ENCODE results near the gene OR2AE1. TPM values are rescaled to one million over a fixed set of nuclear protein-coding genes. Genes with fewer than 3 reads are reported as not detected.
"Not testable (repeated sequence)": the region's sequence is repeated elsewhere in the genome, so short reads cannot be mapped to it uniquely, and the experiment has no call there.

Gene OR2AE1
- total RNA-seq, 3 donors from 2014 or later: 0.24 TPM; not detected in 2

- not testable (repeated sequence) for ATAC-seq; H3K9me3 Mint-ChIP-seq; H3K27me3 Mint-ChIP-seq (ENCODE audit: low read depth); H3K4me1 Mint-ChIP-seq (ENCODE audit: low read depth); H3K4me3 Mint-ChIP-seq; DNase-seq
- H3K36me3 Mint-ChIP-seq (ENCODE audit: insufficient read depth): peaks cover 40% of the 10 kb centered on the region
These were observed 13.5 kb upstream of the OR2AE1 start for GRCh38 chr7:99890348-99890747.

GRCh38 chr7:99888366-99888765, 11.5 kb upstream of the OR2AE1 start:
- not testable (repeated sequence) for H3K9me3 Mint-ChIP-seq; ATAC-seq; DNase-seq; H3K4me3 Mint-ChIP-seq; H3K27me3 Mint-ChIP-seq (ENCODE audit: low read depth); H3K4me1 Mint-ChIP-seq (ENCODE audit: low read depth)
- H3K36me3 Mint-ChIP-seq (ENCODE audit: insufficient read depth): peaks cover 43% of the 10 kb centered on the region

GRCh38 chr7:99881370-99881769, 4.5 kb upstream of the OR2AE1 start:
- H3K9me3 Mint-ChIP-seq: peaks cover 6% of the 10 kb centered on the region
- H3K27me3 Mint-ChIP-seq (ENCODE audit: low read depth): no peaks in the 10 kb centered on the region
- H3K36me3 Mint-ChIP-seq (ENCODE audit: insufficient read depth): peaks cover 12% of the 10 kb centered on the region
- DNase-seq (no peak), ATAC-seq (no peak)
- no peaks in the 10 kb centered on the region for H3K4me1 Mint-ChIP-seq (ENCODE audit: low read depth)
- H3K4me3 Mint-ChIP-seq: no peak overlapping the region

GRCh38 chr7:99876491-99876890, 342 bp downstream of the OR2AE1 start:
- H3K36me3 Mint-ChIP-seq (ENCODE audit: insufficient read depth): peaks cover 15% of the 10 kb centered on the region
- H3K9me3 Mint-ChIP-seq: no peaks in the 10 kb centered on the region
- ATAC-seq: no peak
- H3K4me3 Mint-ChIP-seq: no peak overlapping the region
- no peak for DNase-seq
- peaks cover 3% of the 10 kb centered on the region for H3K27me3 Mint-ChIP-seq (ENCODE audit: low read depth)
- no peaks in the 10 kb centered on the region for H3K4me1 Mint-ChIP-seq (ENCODE audit: low read depth)

- Mint-ChIP-seq H3K9me3 (peaks cover 5% of the 10 kb centered on the region), H3K36me3 (ENCODE audit: insufficient read depth) (peaks cover 4% of the 10 kb centered on the region), H3K4me3 (no peak overlapping the region), H3K4me1 (ENCODE audit: low read depth) (no peaks in the 10 kb centered on the region), H3K27me3 (ENCODE audit: low read depth) (peaks cover 13% of the 10 kb centered on the region)
- no peak for DNase-seq
- no peak for ATAC-seq
These were observed 8.6 kb downstream of the OR2AE1 start for GRCh38 chr7:99868246-99868645.

- not testable (repeated sequence) for ATAC-seq; H3K36me3 Mint-ChIP-seq (ENCODE audit: insufficient read depth); H3K9me3 Mint-ChIP-seq; DNase-seq; H3K4me3 Mint-ChIP-seq; H3K4me1 Mint-ChIP-seq (ENCODE audit: low read depth)
- peaks cover 15% of the 10 kb centered on the region for H3K27me3 Mint-ChIP-seq (ENCODE audit: low read depth)
These were observed 9.4 kb downstream of the OR2AE1 start for GRCh38 chr7:99867477-99867876.

GRCh38 chr7:99863847-99864440, 12.9 kb downstream of the OR2AE1 start:
- no peak overlapping the region for H3K4me3 Mint-ChIP-seq
- peaks cover 5% of the 10 kb centered on the region for H3K9me3 Mint-ChIP-seq
- no peak for ATAC-seq
- H3K27me3 Mint-ChIP-seq (ENCODE audit: low read depth): peaks cover 15% of the 10 kb centered on the region
- H3K36me3 Mint-ChIP-seq (ENCODE audit: insufficient read depth): no peaks in the 10 kb centered on the region
- no peak for DNase-seq
- no peaks in the 10 kb centered on the region for H3K4me1 Mint-ChIP-seq (ENCODE audit: low read depth)

- DNase-seq (no peak), ATAC-seq (no peak)
- no peaks in the 10 kb centered on the region for H3K36me3 Mint-ChIP-seq (ENCODE audit: insufficient read depth)
- H3K27me3 Mint-ChIP-seq (ENCODE audit: low read depth): peaks cover 4% of the 10 kb centered on the region
- no peak overlapping the region for H3K4me3 Mint-ChIP-seq
- no peaks in the 10 kb centered on the region for H3K9me3 Mint-ChIP-seq
- no peaks in the 10 kb centered on the region for H3K4me1 Mint-ChIP-seq (ENCODE audit: low read depth)
These were observed 16.3 kb downstream of the OR2AE1 start for GRCh38 chr7:99860281-99861127.

- H3K4me1 Mint-ChIP-seq (ENCODE audit: low read depth): no peaks in the 10 kb centered on the region
- H3K9me3 Mint-ChIP-seq: no peaks in the 10 kb centered on the region
- no peak for ATAC-seq
- no peak for DNase-seq
- no peaks in the 10 kb centered on the region for H3K36me3 Mint-ChIP-seq (ENCODE audit: insufficient read depth)
- no peak overlapping the region for H3K4me3 Mint-ChIP-seq
- H3K27me3 Mint-ChIP-seq (ENCODE audit: low read depth): peaks cover 5% of the 10 kb centered on the region
These were observed 21.6 kb downstream of the OR2AE1 start for GRCh38 chr7:99855236-99855635.

- Mint-ChIP-seq H3K36me3 (ENCODE audit: insufficient read depth) (no peaks in the 10 kb centered on the region), H3K27me3 (ENCODE audit: low read depth) (peaks cover 4% of the 10 kb centered on the region), H3K9me3 (no peaks in the 10 kb centered on the region), H3K4me3 (no peak overlapping the region), H3K4me1 (ENCODE audit: low read depth) (no peaks in the 10 kb centered on the region)
- ATAC-seq (no peak), DNase-seq (no peak)
These were observed 28.2 kb downstream of the OR2AE1 start for GRCh38 chr7:99848420-99849216.

GRCh38 chr7:99844328-99844727, 32.5 kb downstream of the OR2AE1 start:
- no peaks in the 10 kb centered on the region for H3K36me3 Mint-ChIP-seq (ENCODE audit: insufficient read depth)
- ATAC-seq: no peak
- no peaks in the 10 kb centered on the region for H3K9me3 Mint-ChIP-seq
- H3K27me3 Mint-ChIP-seq (ENCODE audit: low read depth): peaks cover 3% of the 10 kb centered on the region
- H3K4me3 Mint-ChIP-seq: no peak overlapping the region
- no peak for DNase-seq
- no peaks in the 10 kb centered on the region for H3K4me1 Mint-ChIP-seq (ENCODE audit: low read depth)

GRCh38 chr7:99843808-99844207, 33.0 kb downstream of the OR2AE1 start:
- ATAC-seq: no peak
- H3K9me3 Mint-ChIP-seq: no peaks in the 10 kb centered on the region
- peaks cover 3% of the 10 kb centered on the region for H3K27me3 Mint-ChIP-seq (ENCODE audit: low read depth)
- no peak overlapping the region for H3K4me3 Mint-ChIP-seq
- no peak for DNase-seq
- no peaks in the 10 kb centered on the region for H3K4me1 Mint-ChIP-seq (ENCODE audit: low read depth)
- no peaks in the 10 kb centered on the region for H3K36me3 Mint-ChIP-seq (ENCODE audit: insufficient read depth)

GRCh38 chr7:99842926-99843325, 33.9 kb downstream of the OR2AE1 start:
- DNase-seq: no peak
- Mint-ChIP-seq H3K36me3 (ENCODE audit: insufficient read depth) (no peaks in the 10 kb centered on the region), H3K27me3 (ENCODE audit: low read depth) (peaks cover 3% of the 10 kb centered on the region), H3K9me3 (no peaks in the 10 kb centered on the region), H3K4me3 (no peak overlapping the region), H3K4me1 (ENCODE audit: low read depth) (peaks cover under 1% of the 10 kb centered on the region)
- no peak for ATAC-seq

- DNase-seq (no peak), ATAC-seq (no peak)
- Mint-ChIP-seq H3K4me1 (ENCODE audit: low read depth) (peaks cover 3% of the 10 kb centered on the region), H3K36me3 (ENCODE audit: insufficient read depth) (no peaks in the 10 kb centered on the region), H3K4me3 (no peak overlapping the region), H3K9me3 (no peaks in the 10 kb centered on the region), H3K27me3 (ENCODE audit: low read depth) (peaks cover 3% of the 10 kb centered on the region)
These were observed 36.5 kb downstream of the OR2AE1 start for GRCh38 chr7:99840136-99840869.
